Endodermal cell (in vitro differentiated cells): Measurements from ENCODE around the gene GSG1L. TPM values are rescaled to one million over a fixed set of nuclear protein-coding genes. Genes with fewer than 3 reads are reported as not detected.

Source experiments
- DNase-seq: peaks from one replicate; pipeline ENCODE4 v3.0.0-alpha.2; 2017
- H3K27ac ChIP-seq: 2 replicates; pipeline ENCODE4 v1.5.1; 2013; ENCODE audit warnings: mild to moderate bottlenecking, low read depth, low read length, moderate library complexity
- H3K27me3 ChIP-seq: 2 replicates; pipeline ENCODE4 v1.6.1; 2013; ENCODE audit warnings: mild to moderate bottlenecking, low read length, moderate library complexity; ENCODE audit not compliant: insufficient read depth, control insufficient read depth, poor library complexity, severe bottlenecking
- H3K36me3 ChIP-seq: 2 replicates; pipeline ENCODE4 v1.7.0; 2013; ENCODE audit warnings: mild to moderate bottlenecking, low read length, moderate library complexity; ENCODE audit not compliant: control insufficient read depth, insufficient read depth
- H3K4me1 ChIP-seq: one replicate; pipeline ENCODE4 v1.7.0; 2013; ENCODE audit warnings: low read length; ENCODE audit not compliant: control insufficient read depth, insufficient read depth
- H3K4me3 ChIP-seq: 2 replicates; pipeline ENCODE4 v1.5.1; 2013; ENCODE audit warnings: mild to moderate bottlenecking, low read length, moderate library complexity
- H3K9ac ChIP-seq: 2 replicates; pipeline ENCODE4 v1.6.1; 2013; ENCODE audit warnings: mild to moderate bottlenecking, low read length, moderate library complexity; ENCODE audit not compliant: poor library complexity, severe bottlenecking; ENCODE audit errors: extremely low read depth
- H3K9me3 ChIP-seq: 2 replicates; pipeline ENCODE4 v1.6.1; 2013; ENCODE audit warnings: mild to moderate bottlenecking, low read length, moderate library complexity; ENCODE audit not compliant: control insufficient read depth
- H3K27ac Mint-ChIP-seq: 2 replicates; pipeline ENCODE4 v1.8.0; 2020; ENCODE audit warnings: mixed read lengths
- H3K27me3 Mint-ChIP-seq: 2 replicates; pipeline ENCODE4 v1.8.0; 2021; ENCODE audit warnings: mild to moderate bottlenecking, mixed read lengths; ENCODE audit not compliant: insufficient read depth
- H3K36me3 Mint-ChIP-seq: 2 replicates; pipeline ENCODE4 v1.8.0; 2020; ENCODE audit warnings: low read depth, mixed read lengths
- H3K4me1 Mint-ChIP-seq: 2 replicates; pipeline ENCODE4 v1.8.0; 2020; ENCODE audit warnings: mixed read lengths
- H3K4me3 Mint-ChIP-seq: 2 replicates; pipeline ENCODE4 v1.8.0; 2020; ENCODE audit warnings: mild to moderate bottlenecking, moderate library complexity, mixed read lengths
- H3K9me3 Mint-ChIP-seq: 2 replicates; pipeline ENCODE4 v1.8.0; 2020; ENCODE audit warnings: mild to moderate bottlenecking, mixed read lengths
- CTCF ChIP-seq: fragments of 200-600 bp; sonication (generic); conservative IDR thresholded peaks from 2 replicates; pipeline ENCODE4 v1.5.0; 2021; ENCODE audit warnings: antibody characterized with exemption, mild to moderate bottlenecking
- WGBS, 2 experiments: methylation state at CpG; one replicate each; pipeline versions ENCODE4 v1.1.5 to v1.1.7; 2013; ENCODE audit warnings: missing lambda C conversion rate in 2 of 2, mixed read lengths in 1 of 2; ENCODE audit not compliant: insufficient coverage in 1 of 2, insufficient read length in 1 of 2; 5-methylcytosine and 5-hydroxymethylcytosine counted together
- total RNA-seq, 2 donors: library from RNA; stranded (reverse); fragmentation: NEBNext Ultra II Directional in 1 of 2; extraction: Animal tissue kit (Norgen Biotek cat#: 25700) in 1 of 2; gene quantifications; 2 replicates in 1 of 2; 3 replicates in 1 of 2; pipeline ENCODE4 v1.2.1, GENCODE V29; 2021

The GSG1L gene
- total RNA-seq, 2 donors from 2014 or later, result 0.24 TPM; not detected in 1

- WGBS, 2 experiments, result 12 to 25% methylated on average over 7 to 11 of the region's 11 CpGs
- Mint-ChIP-seq H3K27me3 (peaks cover 1% of the 10 kb centered on the region), H3K9me3 (no peaks in the 10 kb centered on the region), H3K36me3 (no peaks in the 10 kb centered on the region), H3K27ac (no peak overlapping the region), H3K4me1 (peaks cover 2% of the 10 kb centered on the region), H3K4me3 (no peak overlapping the region)
- peak; percentile 73 for TF ChIP-seq CTCF
- Histone ChIP-seq H3K9me3 (no peaks in the 10 kb centered on the region), H3K27ac (no peak overlapping the region), H3K9ac (no peak overlapping the region), H3K27me3 (no peaks in the 10 kb centered on the region), H3K4me3 (no peak overlapping the region), H3K4me1 (no peaks in the 10 kb centered on the region), H3K36me3 (no peaks in the 10 kb centered on the region)
- peak; percentile 91 for DNase-seq
These were observed 143.1 kb downstream of the GSG1L start for GRCh38 chr16:27920391-27920891.

GRCh38 chr16:27918755-27919154, 144.8 kb downstream of the GSG1L start:
- Histone ChIP-seq H3K27me3 (no peaks in the 10 kb centered on the region), H3K9ac (no peak overlapping the region), H3K4me1 (no peaks in the 10 kb centered on the region), H3K9me3 (no peaks in the 10 kb centered on the region), H3K27ac (no peak overlapping the region), H3K4me3 (no peak overlapping the region), H3K36me3 (no peaks in the 10 kb centered on the region)
- Mint-ChIP-seq H3K36me3 (no peaks in the 10 kb centered on the region), H3K27ac (no peak overlapping the region), H3K9me3 (no peaks in the 10 kb centered on the region), H3K4me1 (peaks cover 2% of the 10 kb centered on the region), H3K27me3 (peaks cover 1% of the 10 kb centered on the region), H3K4me3 (no peak overlapping the region)
- TF ChIP-seq CTCF, result no peak
- no peak for DNase-seq
- 75 to 100% methylated on average over 1 to 5 of the region's 5 CpGs for WGBS, 2 experiments

- Histone ChIP-seq H3K27ac (no peak overlapping the region), H3K36me3 (no peaks in the 10 kb centered on the region), H3K27me3 (no peaks in the 10 kb centered on the region), H3K9me3 (no peaks in the 10 kb centered on the region), H3K9ac (no peak overlapping the region), H3K4me1 (no peaks in the 10 kb centered on the region), H3K4me3 (no peak overlapping the region)
- H3K27me3 Mint-ChIP-seq, result peaks cover 1% of the 10 kb centered on the region
- no peak overlapping the region for H3K27ac Mint-ChIP-seq
- no peaks in the 10 kb centered on the region for H3K9me3 Mint-ChIP-seq
- no peak for DNase-seq
- no peaks in the 10 kb centered on the region for H3K36me3 Mint-ChIP-seq
- no peak overlapping the region for H3K4me3 Mint-ChIP-seq
- peaks cover 2% of the 10 kb centered on the region for H3K4me1 Mint-ChIP-seq
- 96% methylated on average over 1 of the region's 1 CpG; no CpG with 5 or more reads in 1 of the 2 experiments for WGBS, 2 experiments
- no peak for TF ChIP-seq CTCF
These were observed 145.6 kb downstream of the GSG1L start for GRCh38 chr16:27917949-27918348.
